PC-3 (cell line): ENCODE data around the gene CGB1. TPM values are rescaled to one million over a fixed set of nuclear protein-coding genes. Genes with fewer than 3 reads are reported as not detected.
"Not testable (repeated sequence)": the region's sequence is repeated elsewhere in the genome, so short reads cannot be mapped to it uniquely, and the experiment has no call there.

Experiments
- ATAC-seq: fragments of 200-7000 bp; cut with Tn5 transposase; 2 replicates; pipeline ENCODE4 v1.9.1; 2020; ENCODE audit warnings: mild to moderate bottlenecking, moderate library complexity
- BruUV-seq: library from RNA; stranded (reverse); fragments of 400-500 nt; replicated peaks from 2 replicates; lab custom pipeline; 2021; lab: Mats Ljungman, UMichigan
- CTCF ChIA-PET: fragments of 300-600 bp; sonication (Branson Sonifier 250); formaldehyde crosslinking; loops from one replicate; lab custom pipeline; 2022; ENCODE audit warnings: antibody characterized with exemption; lab: Charles Lee
- POLR2A ChIA-PET: fragments of 300-600 bp; sonication (Branson Sonifier 250); formaldehyde crosslinking; loops from one replicate; lab custom pipeline; 2022; ENCODE audit warnings: antibody characterized with exemption; ENCODE audit not compliant: unreplicated experiment; lab: Charles Lee
- DNase-seq: peaks from one replicate; pipeline ENCODE4 v3.0.0-alpha.2; 2015
- H2AFZ ChIP-seq: fragments of 300-600 bp; sonication (generic); 2 replicates; pipeline ENCODE4 v1.6.0; 2016; ENCODE audit warnings: antibody characterized with exemption, low read length
- H3F3A ChIP-seq: fragments of 300-600 bp; sonication (generic); one replicate; pipeline ENCODE4 v1.6.0; 2017; ENCODE audit warnings: antibody characterized with exemption, low read length, control low read depth, mild to moderate bottlenecking; ENCODE audit not compliant: unreplicated experiment
- H3K27ac ChIP-seq: fragments of 300-600 bp; sonication (generic); 2 replicates; pipeline ENCODE4 v1.5.1; 2016; ENCODE audit warnings: mild to moderate bottlenecking, low read length
- H3K27me3 ChIP-seq: fragments of 300-600 bp; sonication (generic); 2 replicates; pipeline ENCODE4 v1.6.1; 2016; ENCODE audit warnings: low read length, mixed read lengths
- H3K36me3 ChIP-seq: fragments of 300-600 bp; sonication (generic); 2 replicates; pipeline ENCODE4 v1.6.1; 2016; ENCODE audit warnings: low read depth, mixed run types, low read length, mixed read lengths
- H3K4me1 ChIP-seq: fragments of 300-600 bp; sonication (generic); 2 replicates; pipeline ENCODE4 v1.5.1; 2016; ENCODE audit warnings: low read length; ENCODE audit not compliant: insufficient read depth
- H3K4me2 ChIP-seq: fragments of 300-600 bp; sonication (generic); 2 replicates; pipeline ENCODE4 v1.6.0; 2016; ENCODE audit warnings: low read length
- H3K4me3 ChIP-seq: fragments of 300-600 bp; sonication (generic); 2 replicates; pipeline ENCODE4 v1.5.1; 2016; ENCODE audit warnings: mild to moderate bottlenecking, low read length, mixed read lengths
- H3K79me2 ChIP-seq: fragments of 300-600 bp; sonication (generic); 2 replicates; pipeline ENCODE4 v1.6.1; 2017; ENCODE audit warnings: low read length, mixed read lengths
- H3K9ac ChIP-seq: fragments of 300-600 bp; sonication (generic); 2 replicates; pipeline ENCODE4 v1.6.0; 2016; ENCODE audit warnings: mild to moderate bottlenecking, low read length
- H3K9me2 ChIP-seq: fragments of 300-600 bp; sonication (generic); replicated peaks from 2 replicates; pipeline ENCODE4 v1.6.1; 2016; ENCODE audit warnings: mixed run types, low read length, mixed read lengths
- H3K9me3 ChIP-seq: fragments of 300-600 bp; sonication (generic); 2 replicates; pipeline ENCODE4 v1.6.1; 2016; ENCODE audit warnings: low read length, mixed read lengths
- H4K20me1 ChIP-seq: fragments of 300-600 bp; sonication (generic); 2 replicates; pipeline ENCODE4 v1.6.1; 2016; ENCODE audit warnings: low read length, mixed read lengths
- CTCF ChIP-seq: fragments of 300-600 bp; sonication (generic); conservative IDR thresholded peaks from 2 replicates; pipeline ENCODE4 v1.5.1; 2017; ENCODE audit warnings: antibody characterized with exemption, low read depth, mild to moderate bottlenecking, low read length
- EZH2 ChIP-seq: fragments of 300-600 bp; sonication (generic); IDR thresholded peaks from one replicate; pipeline ENCODE4 v1.6.1; 2017; ENCODE audit warnings: antibody characterized with exemption, mild to moderate bottlenecking, low read length; ENCODE audit not compliant: unreplicated experiment
- EZH2phosphoT487 ChIP-seq: fragments of 300-600 bp; sonication (generic); IDR thresholded peaks from 2 replicates; pipeline ENCODE4 v1.6.1; 2018; ENCODE audit warnings: mild to moderate bottlenecking, antibody characterized with exemption, low read length, borderline replicate concordance
- intact Hi-C: fragments of 100-400 bp; cut with micrococcal nuclease; formaldehyde crosslinking; loops from 2 replicates; pipeline ENCODE4 v1.9.0; 2023
- total RNA-seq: library from RNA; depleted of rRNA; stranded (reverse); fragments of >200 nt; gene quantifications from 2 replicates; pipeline ENCODE4 v1.2.3, GENCODE V29; 2014

The CGB1 gene
- total RNA-seq, 1 experiment from 2014 or later = 0.95 TPM

- H3K4me3 ChIP-seq, H3K9me2 ChIP-seq, H3K27me3 ChIP-seq, H3K9me3 ChIP-seq, CTCF ChIA-PET, H4K20me1 ChIP-seq, ATAC-seq, H3K4me2 ChIP-seq, POLR2A ChIA-PET, H2AFZ ChIP-seq, H3K36me3 ChIP-seq, DNase-seq, H3K9ac ChIP-seq, BruUV-seq, H3F3A ChIP-seq, H3K27ac ChIP-seq, H3K79me2 ChIP-seq, intact Hi-C loops, H3K4me1 ChIP-seq: not testable (repeated sequence)
These were observed 12.5 kb downstream of the CGB1 start, which contains the start of gene CGB3 for GRCh38 chr19:49024233-49024632. Gene CGB3, minus strand, starts transcription at chr19:49024333. Its CDS starts 362 bp downstream, at chr19:49023971.

GRCh38 chr19:49022116-49022515 is 14.6 kb downstream of the CGB1 start:
- H3K9me2 ChIP-seq = no peaks in the 10 kb centered on the region
- no peak for ATAC-seq
- DNase-seq = no peak
- POLR2A ChIA-PET = no interaction called here
- H3K4me3 ChIP-seq = no peak overlapping the region
- intact Hi-C loops = no loop called here
- no peaks in the 10 kb centered on the region for H4K20me1 ChIP-seq
- no TSS peak for BruUV-seq
- H2AFZ ChIP-seq = no peak overlapping the region
- no peaks in the 10 kb centered on the region for H3K36me3 ChIP-seq
- TF ChIP-seq CTCF = no peak
- H3K4me2 ChIP-seq = no peak overlapping the region
- no peak overlapping the region for H3K9ac ChIP-seq
- H3K79me2 ChIP-seq = no peaks in the 10 kb centered on the region
- H3F3A ChIP-seq = no peaks in the 10 kb centered on the region
- H3K9me3 ChIP-seq = no peaks in the 10 kb centered on the region
- no peaks in the 10 kb centered on the region for H3K27me3 ChIP-seq
- CTCF ChIA-PET = no interaction called here
- peaks cover 10% of the 10 kb centered on the region; the same call in 1 of the 2 replicates for H3K4me1 ChIP-seq
- H3K27ac ChIP-seq = no peak overlapping the region

DNA sequence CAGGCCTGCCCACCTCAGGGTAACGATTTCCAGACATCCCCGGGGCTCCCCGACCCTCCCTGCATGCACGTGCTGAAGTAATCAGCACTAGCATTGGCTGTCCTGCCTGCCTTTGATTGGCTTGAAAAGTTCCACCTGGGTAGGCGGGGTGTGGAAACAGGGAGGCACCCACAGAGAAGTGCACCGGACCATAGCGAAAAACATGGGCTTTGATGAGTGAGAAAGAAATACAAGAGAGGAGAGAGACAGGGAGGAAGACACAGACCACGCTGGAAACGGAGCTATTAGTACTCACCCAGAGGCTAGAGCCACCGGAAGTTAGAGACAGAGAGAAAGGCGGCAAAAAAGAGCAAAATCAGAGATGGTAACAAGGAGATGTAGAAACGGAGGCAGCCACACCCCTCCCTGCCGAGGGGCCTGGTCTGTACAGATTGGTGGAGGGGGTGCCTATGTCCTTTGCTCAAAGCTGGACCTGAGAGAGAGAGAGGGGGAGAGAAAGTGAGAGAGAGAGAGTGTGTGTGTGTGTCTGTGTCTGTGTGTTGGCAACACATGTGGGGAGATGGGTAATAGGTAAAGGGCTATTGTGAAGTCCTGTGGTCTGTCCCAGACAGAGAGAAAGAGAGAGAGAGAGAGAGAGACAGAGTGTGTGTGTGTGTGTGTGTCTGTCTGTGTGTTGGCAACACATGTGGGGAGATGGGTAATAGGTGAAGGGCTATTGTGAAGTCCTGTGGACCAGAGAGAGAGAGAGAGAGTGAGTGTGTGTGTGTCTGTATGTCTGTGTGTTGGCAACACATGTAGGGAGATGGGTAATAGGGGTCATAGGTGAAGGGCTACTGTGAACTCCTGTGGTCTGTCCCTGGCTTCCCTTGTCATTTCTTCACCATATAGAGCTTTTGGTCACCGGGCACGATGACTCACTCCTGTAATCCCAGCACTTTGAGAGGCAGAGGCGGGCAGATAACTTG is 15.5 kb downstream of the CGB1 start:
- H3F3A ChIP-seq = no peaks in the 10 kb centered on the region
- TF ChIP-seq CTCF = no peak
- no peak for TF ChIP-seq EZH2phosphoT487
- TF ChIP-seq EZH2 = no peak
- CTCF ChIA-PET = no interaction called here
- no peaks in the 10 kb centered on the region for H3K27me3 ChIP-seq
- intact Hi-C loops = no loop called here
- peak; percentile 26 for DNase-seq
- no peak overlapping the region for H3K4me3 ChIP-seq
- no TSS peak for BruUV-seq
- no peaks in the 10 kb centered on the region for H3K79me2 ChIP-seq
- no peaks in the 10 kb centered on the region for H4K20me1 ChIP-seq
- H3K27ac ChIP-seq = no peak overlapping the region
- no peaks in the 10 kb centered on the region for H3K9me2 ChIP-seq
- H3K9ac ChIP-seq = no peak overlapping the region
- no peaks in the 10 kb centered on the region for H3K36me3 ChIP-seq
- H3K4me2 ChIP-seq = no peak overlapping the region
- no peak overlapping the region for H2AFZ ChIP-seq
- peaks cover 10% of the 10 kb centered on the region; the same call in 1 of the 2 replicates for H3K4me1 ChIP-seq
- no peaks in the 10 kb centered on the region for H3K9me3 ChIP-seq
- POLR2A ChIA-PET = no interaction called here
- no peak for ATAC-seq
